Subcutaneous abdominal adipose tissue (tissue), 5 donors: ENCODE results near the gene DLG2.

Source experiments
- H3K27ac ChIP-seq: one replicate; pipeline ENCODE4 v1.7.0; 2013; ENCODE audit warnings: low read depth, mild to moderate bottlenecking, inconsistent platforms, low read length, moderate library complexity
- H3K27me3 ChIP-seq, 5 donors: one replicate each; pipeline ENCODE4 v1.7.0; 2013; ENCODE audit warnings: low read length in 5 of 5, inconsistent platforms in 1 of 5; ENCODE audit not compliant: control insufficient read depth in 5 of 5, insufficient read depth in 4 of 5
- H3K36me3 ChIP-seq, 5 donors: one replicate each; pipeline ENCODE4 v1.7.0; 2013; ENCODE audit warnings: low read length in 5 of 5; ENCODE audit not compliant: control insufficient read depth in 5 of 5, insufficient read depth in 5 of 5
- H3K4me1 ChIP-seq, 5 donors: one replicate each; pipeline ENCODE4 v1.7.0; 2013; ENCODE audit warnings: low read length in 5 of 5, mild to moderate bottlenecking in 3 of 5, moderate library complexity in 1 of 5; ENCODE audit not compliant: control insufficient read depth in 5 of 5, insufficient read depth in 5 of 5
- H3K4me3 ChIP-seq, 5 donors: one replicate each; pipeline ENCODE4 v1.7.0; 2013; ENCODE audit warnings: low read length in 5 of 5, low read depth in 1 of 5
- H3K9ac ChIP-seq, 5 donors: one replicate each; pipeline ENCODE4 v1.7.0; 2013; ENCODE audit warnings: low read length in 5 of 5, mild to moderate bottlenecking in 4 of 5, moderate library complexity in 3 of 5
- H3K9me3 ChIP-seq, 5 donors: one replicate each; pipeline ENCODE4 v1.7.0; 2013; ENCODE audit warnings: low read length in 5 of 5; ENCODE audit not compliant: control insufficient read depth in 5 of 5
- donor health status: healthy.
- donor health status: healthy.
- donor health status: healthy.
- donor health status: healthy.
- donor health status: healthy.

Gene DLG2

GRCh38 chr11:84243629-84244263 is 1383.4 kb downstream of the DLG2 start:
- H3K9ac ChIP-seq = no peak overlapping the region
- no peak overlapping the region for H3K27ac ChIP-seq
- no peaks in the 10 kb centered on the region for H3K27me3 ChIP-seq
- no peaks in the 10 kb centered on the region for H3K36me3 ChIP-seq
- no peak overlapping the region for H3K4me3 ChIP-seq
- no peaks in the 10 kb centered on the region for H3K4me1 ChIP-seq
- H3K9me3 ChIP-seq = no peaks in the 10 kb centered on the region

- H3K27ac ChIP-seq = no peak overlapping the region
- H3K27me3 ChIP-seq = no peaks in the 10 kb centered on the region
- H3K9me3 ChIP-seq = no peaks in the 10 kb centered on the region
- H3K36me3 ChIP-seq = no peaks in the 10 kb centered on the region
- no peak overlapping the region for H3K9ac ChIP-seq
- no peaks in the 10 kb centered on the region for H3K4me1 ChIP-seq
- H3K4me3 ChIP-seq = no peak overlapping the region
These were observed 1385.6 kb downstream of the DLG2 start for GRCh38 chr11:84241343-84242131.

- H3K27ac ChIP-seq = no peak overlapping the region
- H3K27me3 ChIP-seq = no peaks in the 10 kb centered on the region
- no peak overlapping the region for H3K4me3 ChIP-seq
- H3K4me1 ChIP-seq = no peaks in the 10 kb centered on the region
- H3K9me3 ChIP-seq = no peaks in the 10 kb centered on the region
- H3K36me3 ChIP-seq = no peaks in the 10 kb centered on the region
- no peak overlapping the region for H3K9ac ChIP-seq
These were observed 1386.3 kb downstream of the DLG2 start for GRCh38 chr11:84240847-84241246.

- Histone ChIP-seq H3K27ac (no peak overlapping the region), H3K9ac (no peak overlapping the region), H3K9me3 (no peaks in the 10 kb centered on the region), H3K4me1 (no peaks in the 10 kb centered on the region), H3K4me3 (no peak overlapping the region), H3K36me3 (no peaks in the 10 kb centered on the region), H3K27me3 (no peaks in the 10 kb centered on the region)
These were observed 1390.7 kb downstream of the DLG2 start for GRCh38 chr11:84236436-84236835.

- Histone ChIP-seq H3K36me3 (no peaks in the 10 kb centered on the region), H3K4me3 (no peak overlapping the region)
These were observed 1392.5 kb downstream of the DLG2 start for GRCh38 chr11:84234462-84235202.

GRCh38 chr11:84234011-84234410 is 1393.1 kb downstream of the DLG2 start:
- H3K4me3 ChIP-seq = no peak overlapping the region
- no peaks in the 10 kb centered on the region for H3K27me3 ChIP-seq
- H3K36me3 ChIP-seq = no peaks in the 10 kb centered on the region
- no peaks in the 10 kb centered on the region for H3K4me1 ChIP-seq
- H3K27ac ChIP-seq = no peak overlapping the region
- no peaks in the 10 kb centered on the region for H3K9me3 ChIP-seq
- no peak overlapping the region for H3K9ac ChIP-seq

More at GRCh38 chr11:84234462-84235202, 1392.5 kb downstream of the DLG2 start:
- H3K9ac ChIP-seq = no peak overlapping the region
- H3K27ac ChIP-seq = no peak overlapping the region
- no peaks in the 10 kb centered on the region for H3K27me3 ChIP-seq
- no peaks in the 10 kb centered on the region for H3K9me3 ChIP-seq
- H3K4me1 ChIP-seq = no peaks in the 10 kb centered on the region

- Histone ChIP-seq H3K4me1 (no peaks in the 10 kb centered on the region), H3K4me3 (no peak overlapping the region), H3K36me3 (no peaks in the 10 kb centered on the region), H3K9me3 (no peaks in the 10 kb centered on the region), H3K27ac (no peak overlapping the region), H3K9ac (no peak overlapping the region), H3K27me3 (no peaks in the 10 kb centered on the region)
These were observed 1394.6 kb downstream of the DLG2 start for GRCh38 chr11:84232511-84232910.

GRCh38 chr11:84230402-84230801 is 1396.7 kb downstream of the DLG2 start:
- no peak overlapping the region for H3K27ac ChIP-seq

GRCh38 chr11:84227970-84228665 is 1399.0 kb downstream of the DLG2 start:
- H3K4me1 ChIP-seq = no peaks in the 10 kb centered on the region
- H3K9ac ChIP-seq = no peak overlapping the region
- H3K27ac ChIP-seq = no peak overlapping the region
- H3K9me3 ChIP-seq = no peaks in the 10 kb centered on the region
- H3K4me3 ChIP-seq = no peak overlapping the region
- H3K27me3 ChIP-seq = no peaks in the 10 kb centered on the region
- no peaks in the 10 kb centered on the region for H3K36me3 ChIP-seq

More at GRCh38 chr11:84230402-84230801, 1396.7 kb downstream of the DLG2 start:
- H3K9ac ChIP-seq = no peak overlapping the region
- no peaks in the 10 kb centered on the region for H3K27me3 ChIP-seq
- no peaks in the 10 kb centered on the region for H3K9me3 ChIP-seq
- H3K36me3 ChIP-seq = no peaks in the 10 kb centered on the region
- H3K4me3 ChIP-seq = no peak overlapping the region
- H3K4me1 ChIP-seq = no peaks in the 10 kb centered on the region
